Activated B cell treated with CpG ODN at 0.5 μM for 24 hours (primary cell): ENCODE data around the gene FHOD3. TPM values are rescaled to one million over a fixed set of nuclear protein-coding genes. Genes with fewer than 3 reads are reported as not detected.

ENCODE experiments used
- ATAC-seq: fragments of 200-7000 bp; cut with Tn5 transposase; one replicate; pipeline ENCODE4 v1.10.0; 2021; ENCODE audit warnings: low read depth, mild to moderate bottlenecking, moderate library complexity
- CTCF ChIA-PET: fragments of 350-600 bp; sonication (Branson Sonifier 250); formaldehyde crosslinking; loops from one replicate; lab custom pipeline; 2021; ENCODE audit warnings: antibody characterized with exemption; lab: Charles Lee
- POLR2A ChIA-PET: fragments of 350-600 bp; sonication (Branson Sonifier 250); formaldehyde crosslinking; loops from one replicate; lab custom pipeline; 2021; ENCODE audit warnings: antibody characterized with exemption; lab: Charles Lee
- DNase-seq: peaks from one replicate; pipeline ENCODE4 v3.0.0; 2022
- H3K27ac Mint-ChIP-seq: one replicate; pipeline ENCODE4 v1.8.0; 2020; ENCODE audit warnings: mixed read lengths
- H3K27me3 Mint-ChIP-seq: one replicate; pipeline ENCODE4 v1.8.0; 2021; ENCODE audit warnings: mixed read lengths
- H3K36me3 Mint-ChIP-seq: one replicate; pipeline ENCODE4 v1.8.0; 2021; ENCODE audit warnings: low read depth, mixed read lengths
- H3K4me1 Mint-ChIP-seq: one replicate; pipeline ENCODE4 v1.8.0; 2021; ENCODE audit warnings: mixed read lengths
- H3K4me3 Mint-ChIP-seq: one replicate; pipeline ENCODE4 v1.8.0; 2020; ENCODE audit warnings: mild to moderate bottlenecking, mixed read lengths
- H3K9me3 Mint-ChIP-seq: one replicate; pipeline ENCODE4 v1.8.0; 2020; ENCODE audit warnings: mixed read lengths
- intact Hi-C: fragments of 100-400 bp; cut with micrococcal nuclease; formaldehyde crosslinking; loops from one replicate; pipeline ENCODE4 v1.15.1; 2024
- total RNA-seq: library from RNA; stranded (reverse); gene quantifications from 2 replicates; pipeline ENCODE4 v1.2.3, GENCODE V29; 2022
- TF ChIP-seq, protein P1 (sequence below): fragments of 200-600 bp; IDR thresholded peaks from one replicate; pipeline ENCODE4 v1.8.0; 2022; ENCODE audit warnings: antibody characterized with exemption, mild to moderate bottlenecking

FHOD3 gene
- total RNA-seq, 1 donor from 2014 or later, result not detected

DNA sequence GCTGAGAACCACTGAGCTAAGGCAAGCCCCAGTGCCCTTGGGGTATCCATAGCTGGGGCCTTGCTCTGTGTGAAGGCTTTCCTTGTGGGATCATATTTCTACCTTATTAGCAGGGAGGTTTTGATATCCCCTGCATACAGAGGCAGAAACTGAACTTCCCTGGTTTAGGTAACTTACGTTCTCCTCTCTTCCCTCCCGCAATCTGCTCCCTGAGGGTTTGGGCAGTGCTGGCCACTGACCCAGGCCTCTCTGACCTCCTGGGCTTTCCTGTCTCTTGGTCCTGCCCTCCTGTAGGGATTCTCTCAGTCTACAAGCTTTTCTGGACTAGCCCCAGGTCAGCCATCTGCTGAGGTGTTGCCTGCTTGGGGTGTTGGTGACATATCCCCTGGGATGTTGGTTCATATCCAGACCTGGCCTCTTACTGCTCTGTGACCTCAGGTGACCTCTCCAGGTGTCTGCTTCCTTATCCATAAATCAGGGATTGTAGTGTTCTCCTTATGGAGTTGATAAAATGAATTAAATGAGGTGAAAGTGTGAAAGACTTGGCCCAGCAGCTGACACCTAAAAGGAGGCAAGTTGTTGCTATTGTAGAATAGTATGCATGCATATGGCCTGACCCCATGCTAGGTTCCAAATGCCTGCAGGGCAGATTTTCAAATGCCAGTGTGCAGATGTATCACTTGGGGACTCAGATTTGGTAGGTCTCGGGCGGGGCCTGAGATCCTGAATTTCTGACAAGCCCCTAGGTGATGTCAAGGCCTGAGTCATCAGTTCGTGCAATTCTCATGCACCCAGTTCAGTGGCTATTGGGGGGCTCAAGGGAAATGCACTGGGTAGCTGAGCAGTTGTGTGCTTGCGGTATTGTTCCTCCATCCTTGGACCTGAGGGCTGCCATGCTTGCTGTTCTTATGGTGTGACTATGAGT is 106.6 kb downstream of the FHOD3 start:
- TF ChIP-seq, protein P1, sequence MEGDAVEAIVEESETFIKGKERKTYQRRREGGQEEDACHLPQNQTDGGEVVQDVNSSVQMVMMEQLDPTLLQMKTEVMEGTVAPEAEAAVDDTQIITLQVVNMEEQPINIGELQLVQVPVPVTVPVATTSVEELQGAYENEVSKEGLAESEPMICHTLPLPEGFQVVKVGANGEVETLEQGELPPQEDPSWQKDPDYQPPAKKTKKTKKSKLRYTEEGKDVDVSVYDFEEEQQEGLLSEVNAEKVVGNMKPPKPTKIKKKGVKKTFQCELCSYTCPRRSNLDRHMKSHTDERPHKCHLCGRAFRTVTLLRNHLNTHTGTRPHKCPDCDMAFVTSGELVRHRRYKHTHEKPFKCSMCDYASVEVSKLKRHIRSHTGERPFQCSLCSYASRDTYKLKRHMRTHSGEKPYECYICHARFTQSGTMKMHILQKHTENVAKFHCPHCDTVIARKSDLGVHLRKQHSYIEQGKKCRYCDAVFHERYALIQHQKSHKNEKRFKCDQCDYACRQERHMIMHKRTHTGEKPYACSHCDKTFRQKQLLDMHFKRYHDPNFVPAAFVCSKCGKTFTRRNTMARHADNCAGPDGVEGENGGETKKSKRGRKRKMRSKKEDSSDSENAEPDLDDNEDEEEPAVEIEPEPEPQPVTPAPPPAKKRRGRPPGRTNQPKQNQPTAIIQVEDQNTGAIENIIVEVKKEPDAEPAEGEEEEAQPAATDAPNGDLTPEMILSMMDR, result no peak
- POLR2A ChIA-PET, result no interaction called here
- H3K36me3 Mint-ChIP-seq, result no peaks in the 10 kb centered on the region
- H3K27ac Mint-ChIP-seq, result no peak overlapping the region
- peaks cover 5% of the 10 kb centered on the region for H3K27me3 Mint-ChIP-seq
- ATAC-seq (no peak), DNase-seq (no peak)
- no peaks in the 10 kb centered on the region for H3K9me3 Mint-ChIP-seq
- CTCF ChIA-PET, result no interaction called here
- intact Hi-C loops, result no loop called here
- H3K4me1 Mint-ChIP-seq, result no peaks in the 10 kb centered on the region
- no peak overlapping the region for H3K4me3 Mint-ChIP-seq

DNA sequence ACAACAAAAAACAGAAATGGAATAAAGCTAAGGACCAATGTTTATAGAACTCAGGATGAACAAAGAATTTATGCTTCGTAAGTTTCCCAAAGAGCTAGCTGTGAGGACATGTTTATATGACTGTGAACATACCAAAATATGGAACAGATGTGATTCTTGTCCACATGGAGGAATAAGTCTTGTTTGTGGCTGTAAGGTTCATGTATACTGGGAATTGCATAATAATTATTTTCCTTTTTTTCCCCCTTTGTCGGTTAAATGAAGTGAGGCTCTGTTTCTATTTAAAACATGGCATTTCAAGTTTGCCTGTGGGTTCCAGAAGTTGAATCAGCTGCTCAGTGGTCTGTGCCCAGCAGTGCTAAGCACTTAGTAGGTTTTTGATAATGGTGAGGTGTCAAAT is 108.1 kb downstream of the FHOD3 start:
- peaks cover 2% of the 10 kb centered on the region for H3K27me3 Mint-ChIP-seq
- CTCF ChIA-PET, result no interaction called here
- no peak overlapping the region for H3K4me3 Mint-ChIP-seq
- POLR2A ChIA-PET, result no interaction called here
- no peaks in the 10 kb centered on the region for H3K4me1 Mint-ChIP-seq
- no peaks in the 10 kb centered on the region for H3K9me3 Mint-ChIP-seq
- TF ChIP-seq, protein P1, result no peak
- H3K27ac Mint-ChIP-seq, result no peak overlapping the region
- no peaks in the 10 kb centered on the region for H3K36me3 Mint-ChIP-seq
- intact Hi-C loops, result no loop called here
- no peak for DNase-seq
- ATAC-seq, result no peak

DNA sequence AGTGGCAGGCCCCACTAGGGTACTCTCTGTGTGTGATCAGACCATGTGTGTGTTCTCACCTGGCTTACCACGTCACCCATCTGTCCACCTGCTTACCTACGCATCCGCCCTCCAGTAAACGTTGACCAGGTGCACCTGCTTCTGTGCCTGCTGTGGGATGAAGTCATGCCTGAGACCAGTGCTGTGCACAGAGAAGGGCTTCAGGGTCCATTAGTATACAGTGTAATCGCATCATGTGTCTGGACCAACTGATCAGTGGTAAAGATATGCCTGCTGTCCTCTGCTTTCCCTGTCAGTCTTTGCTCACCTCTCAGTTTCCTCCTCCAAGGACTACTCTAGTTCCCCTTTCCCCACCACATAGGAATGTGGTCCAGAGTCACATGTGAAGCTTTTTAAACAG is 109.3 kb downstream of the FHOD3 start:
- Mint-ChIP-seq H3K36me3 (no peaks in the 10 kb centered on the region), H3K4me1 (no peaks in the 10 kb centered on the region), H3K27me3 (peaks cover 2% of the 10 kb centered on the region), H3K9me3 (no peaks in the 10 kb centered on the region), H3K4me3 (no peak overlapping the region), H3K27ac (no peak overlapping the region)
- intact Hi-C loops, result no loop called here
- ATAC-seq, result no peak
- DNase-seq, result no peak
- TF ChIP-seq, protein P1, result no peak
- ChIA-PET CTCF (no interaction called here), POLR2A (no interaction called here)

DNA sequence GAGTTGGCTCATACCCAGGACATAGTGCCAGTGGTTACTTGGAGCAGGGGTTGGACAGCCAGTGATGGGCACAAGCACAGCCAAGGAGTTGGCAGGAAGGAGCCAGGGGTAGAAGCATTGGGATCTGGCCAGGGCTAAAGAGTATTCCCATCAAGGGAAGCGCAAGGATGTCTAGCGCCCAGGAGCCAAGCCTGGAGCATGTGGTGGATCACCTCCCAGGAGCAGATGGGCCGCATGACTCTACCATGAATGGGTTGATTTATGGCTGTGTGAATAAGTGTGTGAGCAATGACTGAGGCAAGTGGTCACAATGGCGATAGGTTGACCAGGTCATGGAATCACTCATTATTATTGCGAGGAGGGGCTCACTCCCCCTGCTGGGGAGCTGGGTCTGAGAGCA is 111.1 kb downstream of the FHOD3 start:
- Mint-ChIP-seq H3K36me3 (no peaks in the 10 kb centered on the region), H3K27ac (no peak overlapping the region), H3K4me3 (no peak overlapping the region), H3K4me1 (no peaks in the 10 kb centered on the region), H3K27me3 (peaks cover 2% of the 10 kb centered on the region), H3K9me3 (no peaks in the 10 kb centered on the region)
- intact Hi-C loops, result no loop called here
- TF ChIP-seq, protein P1, result no peak
- ChIA-PET POLR2A (no interaction called here), CTCF (no interaction called here)
- DNase-seq (no peak), ATAC-seq (no peak)

DNA sequence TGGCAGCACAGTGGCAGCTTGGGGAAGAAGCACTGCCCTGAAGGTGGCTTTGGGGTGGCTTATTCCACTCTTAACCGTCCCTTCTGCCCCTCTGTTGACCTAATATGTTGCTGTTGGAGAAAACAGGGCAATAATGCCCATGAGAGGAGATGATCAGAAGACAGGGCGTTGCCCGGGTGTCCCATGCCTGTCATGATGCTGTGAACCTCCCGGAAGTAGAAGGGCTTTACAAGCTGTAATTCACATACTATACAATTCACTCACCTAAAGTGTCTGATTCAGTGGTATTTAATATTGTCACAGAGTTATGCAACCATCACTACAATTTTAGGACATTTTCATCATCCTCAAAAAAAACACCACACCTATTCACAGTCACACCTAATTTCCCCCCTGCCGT is 112.3 kb downstream of the FHOD3 start:
- POLR2A ChIA-PET, result no interaction called here

More for the DNA sequence above, 112.3 kb downstream of the FHOD3 start:
- no peaks in the 10 kb centered on the region for H3K36me3 Mint-ChIP-seq
- H3K27me3 Mint-ChIP-seq, result peaks cover 2% of the 10 kb centered on the region
- H3K27ac Mint-ChIP-seq, result no peak overlapping the region
- CTCF ChIA-PET, result no interaction called here
- no peaks in the 10 kb centered on the region for H3K4me1 Mint-ChIP-seq
- H3K9me3 Mint-ChIP-seq, result no peaks in the 10 kb centered on the region
- intact Hi-C loops, result loop anchor here (5.0 kb wide), 1 partner anchor 312 kb away; no protein-coding TSS in a partner anchor
- DNase-seq (no peak), ATAC-seq (no peak)
- H3K4me3 Mint-ChIP-seq, result no peak overlapping the region
- TF ChIP-seq, protein P1, result no peak
